Non-pigmented ciliary epithelial cell (primary cell): Measurements from ENCODE around the gene TRAF7.
"Not testable (repeated sequence)": the region's sequence is repeated elsewhere in the genome, so short reads cannot be mapped to it uniquely, and the experiment has no call there.

ENCODE experiments used
- DNase-seq: peaks from one replicate; pipeline ENCODE4 v3.0.0-alpha.2; 2010; ENCODE audit warnings: low read depth

Gene TRAF7

DNA sequence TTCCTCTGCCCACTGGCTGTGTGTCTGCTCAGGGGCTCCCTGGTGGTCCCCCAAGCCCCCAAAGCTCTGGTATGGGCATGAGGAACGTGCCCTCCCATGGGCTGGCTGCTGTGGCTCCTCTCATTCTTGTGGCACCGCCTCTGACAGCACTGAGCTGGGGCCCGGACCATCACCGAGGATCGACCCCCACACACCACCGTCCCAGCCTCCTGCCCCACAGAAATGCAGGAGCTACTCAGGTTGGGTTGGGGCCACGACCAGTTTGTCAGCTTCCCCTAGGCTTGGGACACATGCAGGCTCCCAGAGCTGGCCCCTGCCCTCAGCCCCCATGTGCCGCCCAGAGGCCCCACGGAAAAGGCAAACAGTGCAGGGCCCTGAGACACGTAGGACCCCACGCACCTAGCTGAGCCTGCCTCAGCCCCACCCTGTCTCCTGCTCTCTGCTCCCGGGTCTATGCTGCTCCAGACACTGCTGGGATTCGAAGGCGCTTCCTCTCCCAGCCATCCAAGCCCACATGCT, 44.1 kb downstream of the TRAF7 start:
- no peak for DNase-seq

DNA sequence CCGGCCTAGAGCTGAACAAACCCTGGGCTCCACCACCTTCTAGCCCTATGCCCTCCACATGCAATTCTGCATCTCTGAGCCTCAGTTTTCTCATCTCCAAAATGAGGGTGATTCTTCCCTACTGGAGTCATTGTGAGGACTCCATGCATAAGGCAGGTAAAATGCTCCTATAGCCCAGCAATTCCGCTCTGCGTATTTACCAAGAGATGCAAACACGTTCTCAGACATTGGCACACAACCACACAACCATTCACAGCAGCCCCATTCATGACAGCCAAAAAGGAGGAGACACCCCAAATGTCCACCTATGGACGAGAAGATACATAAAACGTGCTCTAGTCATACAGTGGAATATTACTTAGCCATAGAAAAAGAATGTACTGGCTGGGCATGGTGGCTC, 44.7 kb downstream of the TRAF7 start:
- DNase-seq: no peak

DNA sequence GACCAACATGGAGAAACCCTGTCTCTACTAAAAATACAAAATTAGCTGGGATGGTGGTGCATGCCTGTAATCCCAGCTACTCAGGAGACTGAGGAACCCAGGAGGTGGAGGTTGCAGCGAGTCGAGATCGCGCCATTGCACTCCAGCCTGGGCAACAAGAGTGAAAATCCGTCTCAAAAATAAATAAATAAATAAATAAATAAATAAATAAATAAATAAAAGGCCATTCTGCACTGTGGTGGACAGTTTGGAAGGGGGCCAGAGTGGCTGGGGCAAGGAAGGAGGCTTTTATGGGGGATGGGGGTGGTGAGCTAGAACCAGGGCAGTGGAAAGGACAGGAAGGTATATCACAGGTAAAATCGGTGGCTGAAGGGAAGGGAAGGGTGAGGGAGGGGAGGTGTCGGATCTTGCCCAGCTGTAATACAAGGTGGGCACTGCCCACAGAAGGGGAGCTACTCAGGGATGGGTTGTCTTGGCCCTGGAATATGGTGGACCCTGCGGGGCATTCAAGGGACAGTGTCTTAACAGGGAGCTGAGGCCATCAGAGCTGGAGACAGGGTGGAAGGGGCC, 47.6 kb downstream of the TRAF7 start:
- DNase-seq: not testable (repeated sequence)

DNA sequence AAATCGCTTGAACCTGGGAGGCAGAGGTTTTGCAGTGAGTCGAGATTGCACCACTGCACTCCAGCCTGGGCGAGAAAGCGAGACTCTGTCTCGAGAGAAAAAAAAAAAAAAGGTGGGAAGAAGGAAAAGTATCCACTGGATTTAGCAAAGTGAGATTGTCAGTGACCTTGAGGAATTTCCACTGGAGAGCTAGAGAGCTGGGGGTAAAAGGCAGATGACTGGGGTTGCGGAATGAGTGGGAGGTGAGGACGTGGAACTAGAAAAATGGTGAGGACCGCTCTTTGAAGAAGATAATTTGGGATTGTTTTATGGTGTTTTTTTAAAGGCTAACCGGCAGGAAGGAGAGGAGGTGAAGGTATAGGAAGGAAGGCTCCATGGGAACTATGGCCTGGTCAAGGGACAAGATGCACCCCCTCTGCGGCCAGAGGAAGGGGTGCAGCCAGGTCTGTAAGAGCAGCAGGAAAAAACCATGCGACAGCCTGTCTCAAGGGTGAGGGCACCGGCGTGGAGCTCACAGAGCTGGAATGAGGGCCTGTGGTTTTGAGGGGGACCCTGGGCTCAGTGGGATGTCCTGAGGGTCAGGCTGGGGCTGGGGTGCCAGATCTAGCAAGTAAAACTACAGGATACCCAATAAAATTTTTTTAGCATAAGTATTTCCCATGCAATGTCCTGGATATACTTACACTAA, 49.0 kb downstream of the TRAF7 start:
- DNase-seq: no peak

DNA sequence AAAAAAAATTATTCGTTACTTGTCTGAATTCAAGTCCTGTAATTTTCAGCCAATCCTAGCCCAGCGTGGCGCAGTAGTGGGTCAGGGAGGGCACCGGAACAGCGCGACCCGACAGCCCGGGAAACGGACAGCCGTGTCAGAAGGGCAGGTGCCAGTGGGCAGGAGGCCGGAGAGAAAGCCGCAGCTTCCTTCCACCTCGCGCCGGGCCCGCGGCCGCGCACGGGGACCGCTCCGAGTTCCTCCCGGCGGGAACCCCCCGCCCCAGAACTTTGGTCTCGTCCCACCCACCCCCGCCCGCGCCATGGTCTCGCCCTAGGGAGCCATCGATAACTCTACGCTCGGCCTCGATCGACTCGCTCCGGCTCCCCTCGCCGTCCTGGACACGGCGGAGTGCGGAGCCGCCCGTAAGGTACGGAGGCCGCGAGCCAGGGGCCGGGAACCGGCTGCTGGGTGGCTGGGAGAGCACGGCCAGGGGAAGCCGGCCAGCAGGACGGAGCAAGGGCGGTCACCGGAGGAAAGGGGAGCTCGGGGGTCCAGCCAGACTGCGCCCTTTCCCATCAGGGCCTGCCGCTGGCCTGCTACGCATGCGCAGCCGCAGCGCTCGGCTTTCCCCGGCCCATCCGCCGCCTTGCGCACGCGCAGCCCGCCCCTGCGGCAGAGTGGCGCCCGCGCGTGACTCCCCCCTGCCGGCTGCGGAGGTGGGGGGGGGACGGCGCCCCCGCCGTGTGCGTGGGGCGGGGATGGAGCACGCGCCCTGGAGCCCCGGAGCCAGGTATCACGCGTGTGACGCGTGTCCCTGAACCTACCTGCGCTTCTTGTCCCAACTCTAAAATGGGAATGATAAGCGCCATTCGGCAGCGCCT, 49.8 kb downstream of the TRAF7 start, which contains the start of gene MLST8:
MLST8 (plus strand) TSS at position 351 of the 863 bp plus-strand sequence. CDS start 632 bp downstream, outside the sequence.
- peak; percentile 43 for DNase-seq

DNA sequence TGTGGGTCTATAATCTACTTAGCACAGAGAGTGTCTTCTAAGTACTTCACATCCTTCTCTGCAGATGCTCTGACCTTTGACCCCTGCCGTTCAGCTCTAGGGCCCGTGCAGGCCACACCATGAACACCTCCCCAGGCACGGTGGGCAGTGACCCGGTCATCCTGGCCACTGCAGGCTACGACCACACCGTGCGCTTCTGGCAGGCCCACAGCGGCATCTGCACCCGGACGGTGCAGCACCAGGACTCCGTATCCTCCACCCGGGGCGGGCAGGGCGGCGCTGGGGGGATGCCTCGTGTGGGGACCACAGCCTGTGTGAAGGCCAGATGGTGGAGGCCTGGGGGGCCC, 50.4 kb downstream of the TRAF7 start:
- DNase-seq: no peak

DNA sequence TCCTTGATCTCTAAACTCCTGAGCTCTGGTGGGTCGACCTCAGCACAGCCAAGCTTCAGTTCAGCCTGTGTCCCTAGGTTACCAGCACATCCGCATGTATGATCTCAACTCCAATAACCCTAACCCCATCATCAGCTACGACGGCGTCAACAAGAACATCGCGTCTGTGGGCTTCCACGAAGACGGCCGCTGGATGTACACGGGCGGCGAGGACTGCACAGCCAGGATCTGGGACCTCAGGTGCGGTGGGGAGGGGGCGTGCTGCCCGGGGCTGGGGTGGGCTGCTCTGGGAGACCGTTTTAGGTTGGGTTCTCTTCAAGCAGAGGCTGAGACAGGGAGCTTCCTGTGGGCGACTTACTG, 50.8 kb downstream of the TRAF7 start:
- DNase-seq: no peak

DNA sequence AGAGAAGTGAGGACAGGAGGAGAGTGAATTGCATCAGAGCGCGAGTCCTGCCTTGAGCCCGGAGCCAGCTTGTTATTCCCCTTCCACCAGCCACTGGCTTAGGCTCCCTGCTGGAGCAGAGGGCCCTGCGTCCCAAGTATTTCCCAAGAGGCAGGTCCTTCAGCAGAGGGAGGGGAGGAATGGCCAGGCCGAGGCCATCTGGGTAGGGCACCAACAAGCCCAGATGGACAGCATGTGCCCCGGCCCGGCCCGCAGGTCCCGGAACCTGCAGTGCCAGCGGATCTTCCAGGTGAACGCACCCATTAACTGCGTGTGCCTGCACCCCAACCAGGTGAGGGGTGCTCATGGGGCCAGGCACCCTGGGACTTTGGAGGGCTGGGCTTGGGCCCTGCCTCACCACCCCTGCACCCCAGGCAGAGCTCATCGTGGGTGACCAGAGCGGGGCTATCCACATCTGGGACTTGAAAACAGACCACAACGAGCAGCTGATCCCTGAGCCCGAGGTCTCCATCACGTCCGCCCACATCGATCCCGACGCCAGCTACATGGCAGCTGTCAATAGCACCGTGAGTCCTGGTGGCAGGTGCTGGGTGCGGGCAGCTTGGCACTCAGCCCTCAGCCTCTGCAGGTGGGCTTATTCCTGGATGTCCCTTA, 51.3 kb downstream of the TRAF7 start:
- no peak for DNase-seq

DNA sequence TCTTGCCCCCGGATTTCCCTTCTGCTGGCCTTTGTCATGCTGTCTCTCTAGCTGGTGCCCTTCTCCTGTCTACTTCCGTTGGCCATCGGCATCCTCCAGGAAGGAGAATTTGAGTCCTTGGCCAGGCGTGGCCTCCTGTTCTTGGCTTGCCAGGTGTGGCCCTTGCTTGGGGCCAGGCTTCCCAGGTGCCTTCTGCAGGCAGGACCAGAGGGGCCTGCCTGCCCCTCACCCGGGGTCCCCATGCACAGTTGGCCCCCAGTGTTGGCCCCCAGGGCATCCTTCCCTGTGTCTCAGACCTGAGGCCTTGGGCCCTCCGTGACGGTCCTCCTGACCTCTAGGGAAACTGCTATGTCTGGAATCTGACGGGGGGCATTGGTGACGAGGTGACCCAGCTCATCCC, 52.3 kb downstream of the TRAF7 start:
- no peak for DNase-seq

DNA sequence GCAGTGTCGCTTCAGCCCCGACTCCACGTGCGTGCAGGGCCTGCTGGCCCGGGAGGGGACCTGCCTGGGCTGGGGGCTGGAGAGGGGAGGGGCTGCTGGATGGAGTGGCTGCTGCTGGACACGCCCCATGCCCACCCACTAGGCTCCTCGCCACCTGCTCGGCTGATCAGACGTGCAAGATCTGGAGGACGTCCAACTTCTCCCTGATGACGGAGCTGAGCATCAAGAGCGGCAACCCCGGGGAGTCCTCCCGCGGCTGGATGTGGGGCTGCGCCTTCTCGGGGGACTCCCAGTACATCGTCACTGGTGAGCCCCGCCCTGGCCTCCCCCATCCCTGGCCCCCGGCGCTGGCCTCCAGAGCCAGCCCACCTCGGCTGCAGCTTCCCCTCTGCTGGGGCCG, 52.7 kb downstream of the TRAF7 start:
- DNase-seq: no peak

DNA sequence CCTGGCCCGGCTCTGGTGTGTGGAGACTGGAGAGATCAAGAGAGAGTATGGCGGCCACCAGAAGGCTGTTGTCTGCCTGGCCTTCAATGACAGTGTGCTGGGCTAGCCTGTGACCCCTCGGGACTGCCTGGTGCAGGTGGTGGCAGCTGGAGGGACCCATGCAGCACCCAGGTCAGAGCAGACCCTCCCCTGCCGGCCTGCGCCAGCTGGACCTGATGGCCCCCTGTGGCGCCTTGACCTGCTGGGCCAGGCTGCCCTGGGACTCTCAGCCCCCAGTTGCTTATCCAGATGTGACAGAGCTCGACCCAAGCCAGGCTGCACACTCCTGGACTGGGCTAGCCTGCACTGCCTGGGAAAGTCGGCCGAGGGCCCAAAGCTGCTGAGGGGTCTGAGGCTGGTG, 53.2 kb downstream of the TRAF7 start:
- no peak for DNase-seq

DNA sequence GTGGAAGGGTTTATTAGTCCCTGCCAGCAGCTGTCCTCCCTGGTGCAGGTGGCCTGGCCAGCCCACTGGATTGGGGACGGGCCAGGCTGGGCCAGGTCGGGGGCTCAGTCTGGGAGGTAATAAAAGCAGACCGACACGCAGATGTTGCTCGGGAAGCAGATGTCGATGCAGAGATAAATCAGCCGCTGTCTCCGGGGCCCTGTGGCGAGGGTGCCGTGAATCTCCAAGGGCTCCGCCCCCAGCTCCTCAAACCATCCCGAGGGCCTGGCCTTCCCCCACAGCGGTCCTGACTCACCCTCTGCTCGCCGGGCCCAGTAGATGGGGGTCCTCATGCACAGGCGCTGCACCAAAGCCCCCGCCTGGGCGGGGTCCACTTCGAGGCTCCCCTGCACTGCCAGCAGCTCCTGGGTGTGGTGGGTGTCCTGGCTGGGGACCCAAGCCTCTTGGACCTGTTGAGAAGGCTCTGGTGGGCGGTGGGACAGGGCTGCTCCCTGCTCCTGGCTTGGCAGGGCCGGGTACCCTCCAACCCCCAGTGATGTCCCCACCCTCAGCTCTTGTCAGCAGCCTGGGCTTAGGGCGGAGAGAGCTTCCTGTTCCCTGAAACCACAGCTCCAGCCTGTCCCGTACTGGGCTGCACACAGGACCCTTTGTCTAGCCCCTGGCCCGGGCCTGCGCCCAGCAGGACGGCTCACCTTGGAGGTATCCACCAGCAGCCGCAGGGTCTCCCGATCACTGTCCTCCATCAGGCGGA, 53.9 kb downstream of the TRAF7 start:
- no peak for DNase-seq

DNA sequence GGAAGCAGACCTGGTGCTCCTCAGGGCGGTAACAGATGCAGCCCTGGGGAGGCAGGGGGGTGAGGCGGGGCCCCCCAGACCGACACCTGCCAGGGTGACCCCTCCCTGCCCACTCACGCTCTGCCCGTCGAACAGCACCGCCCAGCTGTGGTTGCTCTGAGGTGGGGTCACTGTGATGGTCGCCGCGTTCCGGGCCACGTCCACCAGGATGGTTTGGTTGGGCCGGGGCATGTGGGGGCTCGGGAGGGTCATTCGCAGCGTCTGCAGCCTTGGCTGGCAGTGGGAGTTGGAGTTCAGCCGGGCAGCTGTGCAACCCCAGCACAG, 54.4 kb downstream of the TRAF7 start:
- no peak for DNase-seq

DNA sequence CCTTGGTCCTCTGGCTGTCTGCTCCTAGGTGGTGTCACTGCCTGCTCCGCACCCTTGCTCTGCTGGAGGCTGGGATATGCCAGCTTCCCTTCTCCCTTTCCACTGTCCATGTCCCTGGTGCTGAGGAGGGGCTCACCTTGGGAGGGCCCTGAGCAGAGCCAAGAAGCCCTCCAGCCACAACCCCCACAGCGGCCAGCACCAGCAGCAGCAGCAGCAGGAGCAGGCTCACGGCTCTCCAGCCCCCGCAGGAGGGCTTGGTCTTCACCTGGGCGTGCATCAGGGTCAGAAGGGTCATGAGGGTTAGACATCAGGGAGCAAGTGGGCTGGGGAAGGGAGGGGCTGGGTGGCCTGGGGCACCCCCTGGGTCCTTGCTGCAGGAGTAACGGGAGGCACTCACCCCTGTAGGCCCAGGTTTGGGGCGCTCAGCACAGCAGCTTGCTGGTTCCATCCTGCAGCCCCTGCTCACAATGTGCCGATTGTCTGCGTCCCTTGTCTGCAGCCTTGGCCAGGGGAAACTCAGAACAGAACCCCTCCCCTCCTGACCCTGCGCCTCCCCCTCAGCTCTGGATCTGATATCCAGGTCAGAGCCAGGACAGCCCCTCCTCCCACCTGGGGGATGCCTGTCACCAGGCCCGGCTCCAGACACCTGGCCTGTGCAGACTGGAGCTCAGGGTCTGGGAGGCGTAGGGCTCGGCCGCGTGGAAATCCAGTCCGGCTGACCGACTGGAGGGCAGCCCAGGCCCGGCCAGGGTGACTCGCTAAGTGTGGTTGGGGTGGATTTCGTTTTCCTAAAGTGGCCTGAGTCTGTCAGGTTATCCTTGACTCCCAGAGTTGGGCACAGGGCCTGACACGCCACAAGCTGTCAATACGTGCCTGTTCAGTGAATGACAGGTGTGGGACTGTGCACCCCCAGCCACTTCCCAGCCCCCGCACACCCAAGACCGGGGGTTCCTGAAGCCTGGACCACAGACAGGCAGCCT, 55.1 kb downstream of the TRAF7 start, which contains the start of gene BRICD5:
BRICD5 (minus strand) TSS at position 478 of the 980 bp plus-strand sequence; CDS start at position 448, 30 bp downstream.
- no peak for DNase-seq

DNA sequence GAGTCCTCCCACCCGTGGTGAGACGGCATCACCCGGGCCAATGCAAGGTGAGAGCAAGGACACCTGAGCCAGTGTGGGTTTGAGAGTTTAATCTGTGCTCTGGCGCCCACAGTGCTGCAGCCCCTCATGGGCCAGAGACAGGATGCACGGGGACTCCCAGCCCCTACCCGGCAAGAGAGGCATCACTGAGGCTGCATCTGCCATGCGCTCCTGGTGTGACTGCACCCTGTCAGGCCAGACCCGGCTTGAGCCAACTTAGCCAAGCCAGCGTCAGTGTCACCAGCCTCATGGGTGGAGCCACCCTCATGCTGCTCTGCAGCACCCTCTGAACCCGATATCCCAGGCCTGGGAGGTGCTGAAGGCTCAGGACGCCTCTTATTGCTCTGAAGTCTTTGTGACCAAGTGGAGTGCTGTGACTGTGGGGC, 56.4 kb downstream of the TRAF7 start:
- DNase-seq: no peak

DNA sequence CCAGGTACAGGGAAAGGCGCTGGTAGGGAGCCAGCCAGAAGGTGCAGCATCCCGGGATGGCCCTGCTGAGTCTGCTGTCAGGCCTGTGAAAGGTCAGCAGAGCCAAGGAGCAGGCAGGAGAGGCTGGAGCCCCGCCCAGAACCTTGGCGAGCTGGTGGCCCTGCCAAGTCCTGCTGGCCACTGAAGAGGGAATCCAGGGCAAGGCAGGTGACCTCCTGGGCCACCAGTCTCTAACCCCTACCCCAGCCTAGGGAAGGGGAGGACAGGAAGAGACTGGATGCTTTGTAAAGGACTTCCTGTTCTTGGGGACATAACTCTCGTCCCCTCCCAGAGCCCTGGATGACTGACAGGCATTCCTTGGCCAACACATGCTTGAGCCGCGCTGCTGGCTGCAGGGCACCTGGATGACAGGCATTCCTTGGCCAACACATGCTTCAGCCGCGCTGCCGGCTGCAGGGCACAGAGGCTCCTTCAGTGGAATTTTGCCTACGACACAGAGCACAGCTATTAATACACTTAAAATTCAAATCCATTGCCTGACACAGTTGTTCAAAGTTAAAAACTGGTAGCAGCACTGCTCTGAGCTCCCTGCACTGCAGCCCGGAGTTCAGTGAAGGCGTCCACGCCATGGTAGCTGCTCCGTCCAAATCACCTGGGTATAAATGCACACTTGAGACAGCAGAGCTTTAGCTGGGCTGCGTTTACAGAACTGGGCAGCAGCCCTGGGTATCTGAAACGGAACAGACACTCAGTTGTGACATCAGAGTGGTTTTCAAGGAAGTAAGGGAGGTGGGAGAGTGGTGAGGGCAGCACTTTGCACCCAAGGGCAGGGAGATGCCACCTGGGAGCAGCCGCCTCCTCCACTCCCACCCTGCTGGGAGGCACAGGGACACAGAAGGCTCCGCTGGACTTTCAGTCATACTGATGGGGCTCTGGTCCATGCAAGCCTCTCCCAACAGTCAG, 57.1 kb downstream of the TRAF7 start:
- DNase-seq: no peak

DNA sequence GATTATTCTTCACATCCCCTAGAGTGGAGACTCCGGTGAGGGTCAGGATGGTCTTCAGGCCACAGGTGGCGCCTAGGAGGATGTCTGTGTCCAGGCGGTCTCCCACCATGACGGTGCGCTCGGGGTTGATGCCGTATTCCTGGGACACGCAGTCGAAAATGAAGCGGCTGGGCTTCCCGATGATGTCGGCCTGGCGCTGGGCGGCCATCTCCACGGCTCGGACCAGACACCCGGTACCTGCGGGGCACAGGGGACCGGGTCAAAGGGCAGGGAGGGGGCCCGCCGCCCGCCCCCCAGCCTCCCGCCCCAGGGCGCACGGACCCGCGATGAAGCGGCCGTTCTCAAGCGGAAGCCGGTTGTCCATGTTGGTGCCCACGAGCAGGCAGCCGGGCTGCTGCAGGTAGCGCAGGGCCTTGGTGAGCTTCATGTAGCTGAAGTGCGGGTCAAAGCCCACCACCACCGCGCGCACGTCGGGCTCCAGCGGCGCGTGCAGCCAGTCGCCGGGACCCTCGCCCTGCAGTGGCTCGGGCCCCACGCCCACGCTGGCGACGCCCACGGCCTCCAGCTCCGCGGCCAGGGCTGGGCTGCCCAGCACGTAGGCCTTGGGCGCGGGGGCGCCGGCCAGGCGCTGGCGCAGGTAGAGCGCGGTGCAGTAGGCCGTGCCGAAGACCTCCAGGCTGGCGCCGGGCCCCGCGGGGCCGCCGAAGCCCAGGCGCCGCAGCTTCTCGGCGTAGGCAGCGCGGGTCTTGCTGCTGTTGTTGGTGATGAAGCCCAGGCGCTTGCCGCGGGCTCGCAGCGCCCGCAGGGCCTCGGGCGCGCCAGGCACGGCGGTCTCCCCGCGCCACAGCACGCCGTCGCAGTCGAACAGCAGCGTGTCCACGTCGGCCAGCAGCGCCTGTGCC, 58.5 kb downstream of the TRAF7 start:
- DNase-seq: no peak

DNA sequence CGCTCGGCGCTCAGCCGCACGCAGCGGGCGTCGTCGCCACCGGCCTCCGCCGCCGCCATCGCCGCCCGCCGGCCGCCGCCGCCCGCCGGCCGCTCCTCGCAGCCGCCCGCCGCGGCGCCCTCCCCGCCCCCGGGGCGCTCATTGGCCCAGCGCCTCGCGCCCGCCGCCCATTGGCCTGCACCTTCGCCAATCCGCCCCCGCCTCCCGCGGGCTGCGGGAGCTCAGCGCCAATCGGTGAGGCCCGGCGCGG, 59.1 kb downstream of the TRAF7 start, which contains the start of gene PGP:
PGP (minus strand) TSS at position 122 of the 250 bp plus-strand sequence; CDS start at position 59, 63 bp downstream.
- DNase-seq: no peak
